ENCODE data around the gene ACSL4. TPM values are rescaled to one million over a fixed set of nuclear protein-coding genes. Genes with fewer than 3 reads are reported as not detected.
"Not testable (repeated sequence)": the region's sequence is repeated elsewhere in the genome, so short reads cannot be mapped to it uniquely, and the experiment has no call there.

ACSL4 gene
- polyA plus RNA-seq (ENCODE audit: insufficient read depth in 1 of 5, insufficient read length in 5 of 5, low replicate concordance in 1 of 5): 10 to 100 TPM; 11.9 to 19.1 (median 14.4) TPM
- long read RNA-seq, donor 1, full-length matches to known transcripts: 1 of 9 reads
- long read RNA-seq, donor 1, partial matches to known transcripts: 8 of 9 reads
- long read RNA-seq, donor 1, other reads (novel, unspliced or antisense): 0 of 9 reads
- long read RNA-seq, donor 2: 0 reads
- long read RNA-seq, donor 3: 0 reads
- long read RNA-seq, donor 4: 0 reads
- long read RNA-seq, donor 5, full-length matches to known transcripts: 2 of 2 reads
- long read RNA-seq, donor 5, partial matches to known transcripts: 0 of 2 reads
- long read RNA-seq, donor 5, other reads (novel, unspliced or antisense): 0 of 2 reads
- long read RNA-seq, donor 6, full-length matches to known transcripts: 1 of 1 reads
- long read RNA-seq, donor 6, partial matches to known transcripts: 0 of 1 reads
- long read RNA-seq, donor 6, other reads (novel, unspliced or antisense): 0 of 1 reads
- long read RNA-seq, donor 7: 0 reads
- long read RNA-seq, donor 8: 0 reads

- peak; percentile 85 for DNase-seq
Observed at GRCh38 chrX:109732807-109733612, at the start of gene ACSL4. ACSL4 (minus strand) TSS chrX:109733257; CDS start chrX:109683363, 49,894 bp downstream.

GRCh38 chrX:109777749-109778148 lies 44.7 kb upstream of the ACSL4 start:
- DNase-seq: no peak

GRCh38 chrX:109776986-109777385 lies 43.9 kb upstream of the ACSL4 start:
- DNase-seq: no peak

- DNase-seq: no peak
Observed at GRCh38 chrX:109776432-109776831, 43.4 kb upstream of the ACSL4 start.

- DNase-seq: no peak
Observed at GRCh38 chrX:109775386-109775785, 42.3 kb upstream of the ACSL4 start.

- DNase-seq: no peak
Observed at GRCh38 chrX:109774706-109775105, 41.6 kb upstream of the ACSL4 start.

- DNase-seq: no peak
Observed at GRCh38 chrX:109774136-109774535, 41.1 kb upstream of the ACSL4 start.

- no peak for DNase-seq
Observed at GRCh38 chrX:109773374-109773773, 40.3 kb upstream of the ACSL4 start.

GRCh38 chrX:109770780-109771179 lies 37.7 kb upstream of the ACSL4 start:
- DNase-seq: no peak

GRCh38 chrX:109760922-109761250 lies 27.8 kb upstream of the ACSL4 start:
- no peak for DNase-seq

- no peak for DNase-seq
Observed at GRCh38 chrX:109760209-109760921, 27.3 kb upstream of the ACSL4 start.

- DNase-seq: no peak
Observed at GRCh38 chrX:109753256-109753655, 20.2 kb upstream of the ACSL4 start.

- DNase-seq: no peak
Observed at GRCh38 chrX:109751698-109752097, 18.6 kb upstream of the ACSL4 start.

GRCh38 chrX:109749207-109749606 lies 16.1 kb upstream of the ACSL4 start:
- no peak for DNase-seq

- no peak for DNase-seq
Observed at GRCh38 chrX:109747681-109748080, 14.6 kb upstream of the ACSL4 start.

GRCh38 chrX:109742722-109743121 lies 9.7 kb upstream of the ACSL4 start:
- no peak for DNase-seq

- DNase-seq: not testable (repeated sequence)
Observed at GRCh38 chrX:109740896-109741295, 7.8 kb upstream of the ACSL4 start.

GRCh38 chrX:109740433-109740809 lies 7.4 kb upstream of the ACSL4 start:
- no peak for DNase-seq

GRCh38 chrX:109739625-109740432 lies 6.8 kb upstream of the ACSL4 start:
- no peak for DNase-seq

- DNase-seq: no peak
Observed at GRCh38 chrX:109735202-109735744, 2.2 kb upstream of the ACSL4 start.

- DNase-seq: no peak
Observed at GRCh38 chrX:109733613-109734083, 591 bp upstream of the ACSL4 start.
